GM10248 (cell line): ENCODE measurements around the gene AKAP13.
"Not testable (repeated sequence)": the region's sequence is repeated elsewhere in the genome, so short reads cannot be mapped to it uniquely, and the experiment has no call there.

ENCODE experiments used
- CTCF ChIA-PET: fragments of 300-600 bp; sonication (Branson Sonifier 250); formaldehyde crosslinking; extraction: SDS; loops from one replicate; lab custom pipeline; 2021; ENCODE audit warnings: antibody characterized with exemption; lab: Yijun Ruan, JAX
- POLR2A ChIA-PET: fragments of 350-650 bp; sonication (Branson Sonifier 250); formaldehyde crosslinking; extraction: SDS; loops from one replicate; lab custom pipeline; 2020; ENCODE audit warnings: antibody characterized with exemption; lab: Yijun Ruan, JAX
- DNase-seq: peaks from one replicate; pipeline ENCODE4 v3.0.0; 2012; ENCODE audit errors: extremely low spot score
- CTCF ChIP-seq: IDR thresholded peaks from 2 replicates; pipeline ENCODE4 v1.5.1; 2012; ENCODE audit warnings: mild to moderate bottlenecking, low read depth; ENCODE audit errors: extremely low read depth, missing control alignments, control extremely low read depth

AKAP13 gene

GRCh38 chr15:85335193-85335942, 45.0 kb upstream of the AKAP13 start:
- POLR2A ChIA-PET: no interaction called here
- no peak for DNase-seq
- TF ChIP-seq CTCF: no peak
- CTCF ChIA-PET: interaction anchor here (1.0 to 1.5 kb wide), 3 partner anchors 28 to 79 kb away, joined by 3 to 4 read pairs (median 3); no protein-coding TSS in a partner anchor

DNA sequence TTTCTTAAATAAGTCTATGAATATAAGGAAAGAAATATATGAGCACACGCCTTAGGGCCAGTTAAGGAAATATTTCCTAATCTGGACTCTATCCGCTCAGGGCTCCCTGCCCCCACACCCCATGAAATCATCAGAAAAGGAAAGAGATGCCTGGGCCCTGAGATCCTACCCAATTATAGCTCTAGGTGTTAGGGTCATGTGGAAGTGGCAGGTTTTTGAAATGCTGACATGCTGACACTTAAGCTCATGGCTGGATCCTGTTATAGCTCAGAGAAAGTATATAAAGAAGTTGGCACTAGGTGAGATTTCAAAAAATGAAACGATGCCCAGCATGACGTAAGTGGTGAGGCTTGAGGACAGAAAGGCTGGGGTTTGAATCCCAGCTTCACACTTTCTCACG, 43.5 kb upstream of the AKAP13 start:
- ChIA-PET CTCF (interaction anchor here (0.8 to 1.5 kb wide), 8 partner anchors 9 to 67 kb away, joined by 3 to 4 read pairs (median 3); no protein-coding TSS in a partner anchor), POLR2A (no interaction called here)
- TF ChIP-seq CTCF: no peak
- DNase-seq: no peak

- POLR2A ChIA-PET: no interaction called here
- DNase-seq: no peak
- no peak for TF ChIP-seq CTCF
- CTCF ChIA-PET: interaction anchor here (0.8 to 1.5 kb wide), 8 partner anchors 9 to 67 kb away, joined by 3 to 4 read pairs (median 3); no protein-coding TSS in a partner anchor
Measured at GRCh38 chr15:85337425-85338074, 42.9 kb upstream of the AKAP13 start.

GRCh38 chr15:85340321-85340665, 40.1 kb upstream of the AKAP13 start:
- CTCF ChIA-PET: interaction anchor here (1.2 to 1.4 kb wide), 3 partner anchors 10 to 44 kb away, joined by 3 to 4 read pairs (median 4); no protein-coding TSS in a partner anchor
- DNase-seq: no peak
- TF ChIP-seq CTCF: no peak
- POLR2A ChIA-PET: no interaction called here

DNA sequence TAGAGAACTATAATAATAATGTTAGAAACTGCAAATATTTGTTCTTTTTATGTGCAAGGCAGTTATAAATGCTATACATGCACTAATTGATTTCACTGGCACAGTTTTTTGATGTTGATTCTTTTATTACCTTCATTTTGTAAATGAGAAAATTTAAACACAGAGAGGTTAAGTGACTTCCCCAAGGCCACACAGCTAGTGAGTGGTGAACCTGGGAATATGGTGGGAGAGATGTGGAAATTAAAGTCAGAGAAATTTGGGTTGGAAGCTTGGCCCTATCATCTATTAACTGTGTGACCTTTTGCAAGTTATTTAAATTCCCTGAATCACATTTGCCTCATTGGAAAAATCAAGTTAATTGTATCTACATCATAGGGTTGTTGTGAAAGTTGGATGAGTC, 39.6 kb upstream of the AKAP13 start:
- ChIA-PET CTCF (interaction anchor here (1.2 to 1.3 kb wide), 2 partner anchors 10 to 20 kb away, joined by 3 to 4 read pairs; no protein-coding TSS in a partner anchor), POLR2A (no interaction called here)
- no peak for TF ChIP-seq CTCF
- no peak for DNase-seq

GRCh38 chr15:85342163-85342562, 38.2 kb upstream of the AKAP13 start:
- CTCF ChIA-PET, POLR2A ChIA-PET, DNase-seq: not testable (repeated sequence)

GRCh38 chr15:85343443-85343842, 37.0 kb upstream of the AKAP13 start:
- POLR2A ChIA-PET, CTCF ChIA-PET, DNase-seq: not testable (repeated sequence)

GRCh38 chr15:85344241-85344640, 36.2 kb upstream of the AKAP13 start:
- POLR2A ChIA-PET, DNase-seq: not testable (repeated sequence)
- CTCF ChIA-PET: interaction anchor here (1.1 kb wide), 1 partner anchor 13 kb away, joined by 5 read pairs; no protein-coding TSS in a partner anchor

DNA sequence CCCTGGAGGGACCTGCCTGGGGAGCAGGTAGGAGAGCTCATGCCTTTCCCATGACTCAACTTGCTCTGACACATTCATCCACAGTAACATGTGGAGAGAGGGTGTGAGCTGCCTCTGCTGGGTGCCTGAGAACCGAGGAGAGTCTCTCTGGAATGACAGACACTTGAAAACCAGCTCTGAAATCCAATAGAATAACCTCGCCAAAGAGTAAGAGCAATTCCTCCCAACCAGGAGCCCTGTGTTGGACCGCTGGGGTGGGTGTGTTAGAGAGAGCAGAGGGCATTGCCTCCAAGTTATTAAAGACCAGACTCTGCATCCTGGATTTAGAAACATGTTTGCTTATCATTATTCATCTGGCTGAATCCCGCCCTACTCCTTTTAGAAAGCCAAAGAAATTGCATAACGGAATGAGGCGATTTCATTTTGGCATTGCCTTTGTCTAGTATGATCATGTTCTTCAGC, 35.7 kb upstream of the AKAP13 start:
- DNase-seq, POLR2A ChIA-PET: not testable (repeated sequence)

DNA sequence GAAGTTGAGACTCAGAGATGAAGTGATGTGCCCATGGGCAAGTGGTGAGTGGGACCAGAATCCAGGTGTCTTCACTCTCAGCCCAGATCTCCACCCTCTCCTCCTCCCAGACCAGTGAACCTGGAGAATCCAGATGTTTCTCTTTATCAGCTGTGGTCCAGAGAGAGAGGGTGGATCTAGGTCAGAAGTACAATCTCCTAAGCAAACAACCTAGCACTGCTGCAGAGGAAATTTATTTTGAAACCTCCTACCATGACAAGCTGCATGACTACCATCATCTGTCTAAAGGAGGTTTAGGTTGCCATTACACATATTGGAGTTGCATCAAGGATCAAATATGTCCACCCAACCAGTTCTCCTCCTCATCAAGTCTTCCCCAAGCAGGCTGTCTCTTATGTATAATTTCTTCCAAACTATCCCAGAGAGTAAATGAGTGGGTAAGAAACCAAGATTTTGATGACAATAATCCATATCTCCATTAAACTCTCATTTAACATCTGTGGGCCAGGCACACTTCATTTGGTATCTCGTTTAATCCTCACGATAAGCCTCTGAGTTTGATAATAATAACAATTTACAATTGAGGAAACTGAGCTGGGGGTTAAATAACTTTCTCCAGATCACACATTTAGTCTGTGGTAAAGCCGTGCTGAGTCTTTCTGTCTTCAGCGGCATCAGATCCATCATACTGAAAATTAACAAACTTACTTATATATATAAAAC, 35.0 kb upstream of the AKAP13 start:
- CTCF ChIA-PET: interaction anchor here (1.1 kb wide), 1 partner anchor 14 kb away, joined by 5 read pairs; no protein-coding TSS in a partner anchor
- DNase-seq, POLR2A ChIA-PET: not testable (repeated sequence)

More for the DNA sequence above, 35.7 kb upstream of the AKAP13 start:
- CTCF ChIA-PET: interaction anchor here (1.1 kb wide), 1 partner anchor 13 kb away, joined by 5 read pairs; no protein-coding TSS in a partner anchor
